CD4-positive, alpha-beta T cell treated with Interleukin-15 for 4 hours (primary cell): ENCODE measurements around the gene SOWAHA.

Experiments used
- DNase-seq: peaks from one replicate; pipeline ENCODE4 v3.0.0-alpha.2; 2020; ENCODE audit warnings: low spot score

Gene SOWAHA

DNA sequence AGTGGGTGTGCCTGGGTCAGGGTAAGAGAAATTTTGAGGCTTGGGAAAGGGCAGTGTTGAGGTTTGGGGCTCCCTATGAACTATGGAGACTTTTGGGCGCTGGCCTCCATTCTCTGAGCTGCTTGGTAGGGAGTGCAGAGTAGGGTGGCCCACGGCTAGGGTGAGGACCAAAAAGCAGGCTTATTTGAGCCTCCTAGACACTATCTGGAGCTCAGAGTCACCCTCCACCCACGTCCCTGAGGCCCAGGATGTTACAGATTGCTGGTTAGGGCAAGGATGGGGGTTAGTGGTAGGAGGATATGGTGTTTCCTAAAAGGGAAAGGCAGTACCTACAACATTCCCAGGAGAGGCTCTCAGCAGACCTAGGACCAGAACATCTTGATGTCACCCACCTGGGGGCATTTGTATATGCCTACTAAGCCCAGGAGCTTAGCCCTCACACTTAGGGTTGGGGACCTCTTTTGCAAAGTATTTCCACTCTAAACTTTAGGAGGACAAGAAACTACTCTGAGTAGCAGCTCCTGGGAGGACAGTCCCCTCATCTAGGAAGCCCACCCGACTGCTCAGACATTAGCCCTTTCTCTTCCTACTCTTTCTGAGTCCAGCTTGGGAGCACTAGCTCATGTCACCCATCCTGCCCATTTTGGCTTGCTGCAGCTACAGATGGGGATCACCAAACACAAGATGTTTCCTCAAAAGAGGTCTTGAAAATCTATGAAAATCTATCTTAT is 15.0 kb downstream of the SOWAHA start:
- DNase-seq, result no peak

GRCh38 chr5:132828846-132829494 is 15.9 kb downstream of the SOWAHA start:
- DNase-seq, result no peak

GRCh38 chr5:132829742-132830435 is 16.8 kb downstream of the SOWAHA start:
- peak; percentile 64 for DNase-seq

DNA sequence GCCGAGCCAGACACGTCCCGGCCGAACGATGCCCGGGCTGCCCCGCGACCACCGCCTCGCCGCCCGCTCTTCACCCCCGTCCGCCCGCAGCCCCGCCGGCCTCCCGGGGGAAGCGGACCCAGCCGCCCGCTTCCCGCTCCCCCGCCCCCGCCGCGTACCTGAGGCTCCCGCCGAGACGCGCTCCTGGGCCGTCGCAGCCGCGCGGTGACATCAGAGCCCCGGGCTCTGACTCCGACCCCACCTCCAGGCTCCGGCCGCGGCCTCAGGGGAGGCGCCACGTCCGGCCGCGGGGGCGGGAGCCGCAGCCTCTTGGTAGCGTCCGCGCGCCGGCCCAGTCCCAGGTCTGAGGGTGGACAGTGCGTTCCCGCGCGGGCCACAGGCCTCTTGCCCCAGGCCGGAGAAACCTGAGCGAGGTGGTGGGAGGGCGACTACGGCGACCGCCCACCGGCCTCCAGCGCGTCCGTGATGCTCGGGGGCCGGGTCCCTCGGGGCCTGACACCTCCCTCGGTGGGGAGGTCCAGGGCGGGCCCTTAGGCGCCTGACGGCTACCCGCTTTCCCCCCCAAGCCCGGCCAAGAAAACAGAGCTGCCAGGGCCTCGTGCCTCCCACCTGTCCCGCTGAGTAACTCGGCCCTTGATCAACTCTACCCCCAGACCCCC is 17.5 kb downstream of the SOWAHA start, which contains the start of gene SHROOM1:
Gene SHROOM1, minus strand, starts transcription at position 212 of the 659 bp plus-strand sequence. CDS start 4,507 bp downstream, outside the sequence.
- DNase-seq, result no peak

DNA sequence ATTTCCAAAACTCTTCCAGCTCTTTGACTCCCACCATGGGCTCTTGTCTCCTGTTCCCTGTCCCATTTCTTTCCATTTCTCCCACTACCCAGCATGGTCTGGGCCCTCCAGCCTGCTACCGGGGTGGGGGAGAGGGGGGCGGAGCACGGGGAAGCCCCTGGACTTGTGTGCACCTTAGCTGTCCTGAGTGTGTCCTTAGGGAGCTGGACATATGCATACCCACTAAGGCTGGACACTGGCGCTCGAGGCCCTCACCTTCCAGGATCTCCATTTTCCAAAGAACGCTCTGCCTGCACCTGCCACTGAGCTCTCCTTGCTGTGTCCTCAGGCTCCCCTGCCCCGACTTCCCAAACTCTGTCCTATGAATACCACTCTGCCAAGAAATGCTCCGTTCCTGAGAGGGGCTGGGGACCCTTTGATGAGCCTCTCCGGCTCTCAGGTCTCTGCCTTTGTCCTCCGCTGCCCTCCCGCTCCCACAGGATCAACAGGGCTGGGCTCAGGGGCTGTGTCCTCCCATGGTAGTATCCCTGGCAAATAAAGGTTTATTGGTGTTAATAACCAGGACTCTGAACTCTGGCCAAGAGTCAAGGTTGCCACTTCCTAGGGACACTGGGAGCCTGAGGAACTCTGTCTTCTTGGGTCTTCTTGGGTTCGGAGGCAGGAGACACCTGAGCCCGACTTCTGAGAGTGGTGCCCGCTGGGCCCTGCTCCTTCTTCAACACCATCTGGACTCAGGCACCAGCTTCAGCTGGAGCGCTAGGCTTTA is 18.2 kb downstream of the SOWAHA start:
- DNase-seq, result no peak

GRCh38 chr5:132832612-132833011 is 19.5 kb downstream of the SOWAHA start:
- no peak for DNase-seq

DNA sequence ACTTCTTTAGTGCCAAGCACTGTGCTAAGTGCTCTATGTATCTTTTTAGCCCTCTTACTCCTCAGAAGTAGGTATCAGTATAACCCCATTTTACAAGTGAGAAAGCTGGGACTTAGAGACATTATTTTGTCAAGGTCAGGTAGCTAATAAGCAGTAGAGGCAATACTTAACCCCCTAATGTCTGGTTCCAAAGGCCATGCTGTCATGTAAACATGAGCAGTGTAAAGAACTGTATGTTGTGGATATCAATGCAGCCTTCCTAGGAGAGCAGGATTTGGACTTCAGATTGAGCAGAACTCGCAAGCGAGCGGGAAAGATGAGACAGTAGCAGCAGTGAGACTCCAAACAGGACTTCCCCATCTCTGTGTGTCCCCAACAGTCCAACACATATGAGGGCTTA is 21.0 kb downstream of the SOWAHA start:
- DNase-seq, result no peak

GRCh38 chr5:132836852-132837251 is 23.8 kb downstream of the SOWAHA start:
- DNase-seq, result no peak

DNA sequence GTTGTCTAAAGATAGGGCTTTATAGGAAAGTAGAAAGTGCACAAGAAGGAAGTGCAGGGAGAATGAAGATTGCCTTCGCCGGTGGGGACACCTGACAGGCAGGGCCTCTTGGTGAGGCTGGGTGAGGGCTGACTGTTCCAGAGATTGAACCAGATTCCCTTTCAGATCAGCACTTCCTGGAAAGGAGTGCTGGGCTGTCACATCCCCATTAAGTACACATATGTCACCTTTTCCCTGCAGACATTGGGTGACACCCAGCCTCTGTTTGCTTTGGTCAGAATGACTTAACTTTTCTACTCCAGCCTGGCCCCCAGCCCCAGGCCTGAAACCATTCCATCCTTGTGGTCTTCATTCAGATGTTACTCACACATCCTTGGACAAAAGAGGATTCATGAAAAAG is 24.8 kb downstream of the SOWAHA start:
- no peak for DNase-seq

- no peak for DNase-seq
Observed at GRCh38 chr5:132838516-132839282, 25.6 kb downstream of the SOWAHA start.

DNA sequence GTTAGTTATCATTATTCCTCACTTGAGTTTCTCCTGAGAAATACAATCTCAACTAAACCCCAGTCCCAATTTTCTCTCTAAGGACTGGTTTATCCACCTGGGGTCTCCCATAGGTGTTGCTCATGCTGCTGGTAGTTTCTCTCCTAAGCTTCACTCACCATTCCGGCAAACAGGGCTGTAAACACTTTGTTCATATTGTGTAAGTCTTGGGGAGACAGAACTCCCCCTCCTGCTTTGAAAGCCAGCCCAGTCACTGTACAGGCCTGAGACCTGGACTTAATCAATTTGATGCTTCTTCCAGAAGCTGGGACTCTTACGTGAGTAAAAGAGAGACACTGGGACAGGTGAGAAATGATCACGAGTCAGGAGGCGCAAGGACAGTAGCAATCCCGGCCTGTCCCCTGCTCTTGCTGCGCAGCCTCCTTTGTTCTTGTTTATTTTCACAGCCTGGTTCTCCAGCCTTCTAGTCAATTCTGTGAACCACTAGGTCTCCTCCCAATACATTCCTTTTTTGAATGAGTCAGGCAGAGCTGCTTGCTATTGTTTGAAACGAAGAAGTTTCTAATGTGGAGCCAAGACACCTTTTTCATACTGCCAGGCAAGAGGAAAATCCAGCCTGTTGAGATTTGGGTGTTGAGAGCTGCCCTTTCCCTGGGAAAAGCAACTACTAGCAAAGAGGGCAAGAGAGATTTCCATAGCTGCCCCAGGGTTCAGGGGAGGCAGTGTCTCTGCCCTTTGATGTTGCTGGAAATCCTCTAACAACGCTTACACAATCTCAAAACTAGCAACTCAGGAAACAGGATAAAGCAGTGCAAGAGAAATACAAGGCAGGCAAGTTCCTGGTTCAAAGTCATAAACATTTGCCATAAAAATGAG is 26.6 kb downstream of the SOWAHA start:
- DNase-seq, result no peak

DNA sequence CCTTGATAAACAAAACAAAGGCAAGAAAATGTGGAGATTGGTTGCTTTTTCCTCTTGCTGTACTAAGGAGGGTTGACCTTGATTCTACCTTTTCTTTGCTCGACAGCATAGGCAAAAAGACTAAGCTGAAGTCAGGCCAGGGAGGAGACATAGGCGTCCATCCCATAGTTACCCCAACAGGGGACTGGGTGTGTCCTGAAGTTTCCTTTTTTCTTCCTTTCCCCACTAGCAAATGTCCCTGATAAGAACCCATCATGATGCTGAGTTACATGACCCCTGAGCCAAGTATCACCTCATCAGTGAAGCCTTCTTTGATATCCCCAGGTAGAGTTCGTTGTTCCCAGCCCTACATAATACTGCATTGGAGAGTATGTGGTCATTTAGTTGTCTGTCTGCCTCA is 27.2 kb downstream of the SOWAHA start:
- DNase-seq, result no peak

- no peak for DNase-seq
Observed at GRCh38 chr5:132840896-132841295, 27.8 kb downstream of the SOWAHA start.

- DNase-seq, result no peak
Observed at GRCh38 chr5:132841305-132841704, 28.2 kb downstream of the SOWAHA start.

DNA sequence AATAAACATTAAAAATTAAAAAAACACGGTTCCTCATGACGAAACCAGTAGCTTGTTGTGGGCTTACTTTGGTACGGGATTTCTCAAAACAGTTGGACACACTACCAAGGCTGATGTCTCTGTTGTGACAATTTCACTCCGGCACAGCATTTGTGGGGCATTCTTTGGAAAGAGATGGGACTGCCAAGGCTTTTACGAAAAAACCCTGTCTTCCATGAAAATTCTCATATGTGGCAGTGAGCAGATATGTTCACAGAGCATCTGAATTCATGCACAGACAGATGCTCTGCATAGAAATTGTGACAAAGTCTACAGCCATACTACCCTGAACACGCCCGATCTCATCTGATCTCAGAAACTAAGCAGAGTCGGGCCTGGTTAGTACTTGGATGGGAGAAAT is 35.2 kb downstream of the SOWAHA start:
- DNase-seq, result no peak

- DNase-seq, result no peak
Observed at GRCh38 chr5:132849347-132849746, 36.2 kb downstream of the SOWAHA start.

- DNase-seq, result no peak
Observed at GRCh38 chr5:132850066-132850465, 37.0 kb downstream of the SOWAHA start.

DNA sequence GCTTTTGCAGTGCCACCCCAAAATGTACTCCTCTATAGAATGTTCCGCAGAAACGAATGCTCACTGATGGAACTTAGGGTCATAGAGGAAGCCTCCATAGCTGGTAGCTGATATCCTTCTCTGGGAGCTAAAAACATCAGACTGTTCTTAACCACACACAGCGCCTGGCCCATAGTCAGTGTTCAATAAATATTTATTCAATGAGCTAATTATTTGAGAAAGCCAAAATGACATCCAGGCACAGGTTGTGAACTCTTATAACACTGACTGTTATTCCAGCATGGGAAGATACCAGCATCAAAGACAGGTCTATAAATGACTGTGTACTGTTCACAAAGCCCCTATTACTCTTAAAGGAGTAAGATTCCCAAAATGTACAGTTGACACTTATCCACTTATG is 40.2 kb downstream of the SOWAHA start:
- no peak for DNase-seq

DNA sequence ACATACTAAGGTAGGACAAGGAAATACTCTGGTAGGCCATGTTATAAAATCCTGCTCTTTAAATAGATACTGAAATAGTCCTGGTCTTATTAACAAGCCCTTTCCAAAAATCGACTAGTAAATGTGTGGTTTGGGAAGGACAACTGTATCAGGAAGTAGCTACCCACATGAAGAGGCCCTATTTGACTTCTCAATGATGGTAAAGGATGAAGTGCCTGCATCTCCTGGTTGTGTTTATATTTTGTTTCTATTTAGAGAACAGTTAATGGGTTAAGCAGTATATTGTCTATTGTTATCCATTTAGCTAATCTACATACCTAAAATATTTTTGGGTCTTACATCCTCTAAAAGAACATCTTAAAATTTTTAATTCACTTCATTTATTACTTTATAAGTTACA is 40.7 kb downstream of the SOWAHA start:
- DNase-seq, result no peak

- no peak for DNase-seq
Observed at GRCh38 chr5:132854301-132854700, 41.2 kb downstream of the SOWAHA start.
